HAP-1 (cell line): ENCODE data around the gene PPA1.
"Not testable (repeated sequence)": the region's sequence is repeated elsewhere in the genome, so short reads cannot be mapped to it uniquely, and the experiment has no call there.

Source experiments
- DNase-seq, 2 experiments: peaks; one replicate each; pipeline ENCODE4 v3.0.0-alpha.2; 2016 to 2020; ENCODE audit warnings: low spot score in 2 of 2
- H3K27me3 ChIP-seq: fragments of 250-450 bp; sonication (Bioruptor Pico); 2 replicates; pipeline ENCODE4 v1.5.1; 2020; ENCODE audit warnings: low read depth, mild to moderate bottlenecking, moderate library complexity
- H3K36me3 ChIP-seq: fragments of 250-450 bp; sonication (Bioruptor Pico); replicated peaks from 2 replicates; pipeline ENCODE4 v1.5.1; 2020; ENCODE audit warnings: mild to moderate bottlenecking
- H3K4me1 ChIP-seq: fragments of 250-450 bp; sonication (Bioruptor Pico); 2 replicates; pipeline ENCODE4 v1.5.1; 2020; ENCODE audit warnings: mild to moderate bottlenecking
- H3K4me3 ChIP-seq: fragments of 250-450 bp; sonication (Bioruptor Pico); 2 replicates; pipeline ENCODE4 v1.5.1; 2020; ENCODE audit warnings: mild to moderate bottlenecking, moderate library complexity
- H3K9me3 ChIP-seq: fragments of 250-450 bp; sonication (Bioruptor Pico); 2 replicates; pipeline ENCODE4 v1.5.1; 2020; ENCODE audit warnings: mild to moderate bottlenecking, moderate library complexity
- in situ Hi-C: fragments of 300-500 bp; cut with MboI; formaldehyde crosslinking; loops from 3 replicates; pipeline ENCODE4 v1.14.3; 2020; ENCODE audit warnings: low sequenced_read_pairs, inconsistent platforms, mixed read lengths

PPA1 gene

GRCh38 chr10:70188768-70189167 lies 44.5 kb downstream of the PPA1 start:
- Histone ChIP-seq H3K36me3 (no peaks in the 10 kb centered on the region), H3K4me3 (no peak overlapping the region), H3K27me3 (peaks cover 4% of the 10 kb centered on the region), H3K9me3 (no peaks in the 10 kb centered on the region), H3K4me1 (peaks cover 9% of the 10 kb centered on the region)
- no peak for DNase-seq
- in situ Hi-C loops = no loop called here

- peaks cover 4% of the 10 kb centered on the region for H3K4me1 ChIP-seq
- H3K9me3 ChIP-seq = no peaks in the 10 kb centered on the region
- in situ Hi-C loops = no loop called here
- no peak overlapping the region for H3K4me3 ChIP-seq
- peaks cover 11% of the 10 kb centered on the region for H3K27me3 ChIP-seq
- DNase-seq = no peak
- no peaks in the 10 kb centered on the region for H3K36me3 ChIP-seq
Measured at GRCh38 chr10:70186571-70186970, 46.7 kb downstream of the PPA1 start.

- no peaks in the 10 kb centered on the region for H3K36me3 ChIP-seq
- in situ Hi-C loops = no loop called here
- no peaks in the 10 kb centered on the region for H3K4me1 ChIP-seq
- H3K4me3 ChIP-seq = no peak overlapping the region
- DNase-seq = no peak
- peaks cover 11% of the 10 kb centered on the region for H3K27me3 ChIP-seq
- no peaks in the 10 kb centered on the region for H3K9me3 ChIP-seq
Measured at GRCh38 chr10:70186090-70186489, 47.1 kb downstream of the PPA1 start.

- Histone ChIP-seq H3K27me3 (peaks cover 11% of the 10 kb centered on the region), H3K4me1 (no peaks in the 10 kb centered on the region), H3K36me3 (no peaks in the 10 kb centered on the region), H3K4me3 (no peak overlapping the region), H3K9me3 (no peaks in the 10 kb centered on the region)
- in situ Hi-C loops = no loop called here
- DNase-seq = no peak
Measured at GRCh38 chr10:70183304-70183703, 49.9 kb downstream of the PPA1 start.

GRCh38 chr10:70179209-70179608 lies 54.0 kb downstream of the PPA1 start:
- H3K27me3 ChIP-seq, DNase-seq: not testable (repeated sequence)

GRCh38 chr10:70178139-70178725 lies 55.0 kb downstream of the PPA1 start:
- H3K4me1 ChIP-seq = no peaks in the 10 kb centered on the region
- no peaks in the 10 kb centered on the region for H3K9me3 ChIP-seq
- no peak overlapping the region for H3K4me3 ChIP-seq
- peaks cover 2% of the 10 kb centered on the region for H3K27me3 ChIP-seq
- no peak for DNase-seq
- in situ Hi-C loops = no loop called here
- no peaks in the 10 kb centered on the region for H3K36me3 ChIP-seq

More at GRCh38 chr10:70179209-70179608, 54.0 kb downstream of the PPA1 start:
- H3K4me3 ChIP-seq, H3K4me1 ChIP-seq, H3K9me3 ChIP-seq, H3K36me3 ChIP-seq, in situ Hi-C loops: not testable (repeated sequence)

GRCh38 chr10:70176441-70176840 lies 56.8 kb downstream of the PPA1 start:
- in situ Hi-C loops = no loop called here
- no peaks in the 10 kb centered on the region; the same call in 1 of the 2 replicates for H3K27me3 ChIP-seq
- H3K4me1 ChIP-seq = no peaks in the 10 kb centered on the region
- DNase-seq = no peak
- H3K4me3 ChIP-seq = no peak overlapping the region
- H3K36me3 ChIP-seq = no peaks in the 10 kb centered on the region
- no peaks in the 10 kb centered on the region for H3K9me3 ChIP-seq

GRCh38 chr10:70175516-70175915 lies 57.7 kb downstream of the PPA1 start:
- Histone ChIP-seq H3K4me3 (no peak overlapping the region), H3K27me3 (no peaks in the 10 kb centered on the region; the same call in 1 of the 2 replicates), H3K4me1 (0 out of 2 replicates have a peak, but pooled peaks cover 4% of the 10 kb centered on the region), H3K36me3 (no peaks in the 10 kb centered on the region), H3K9me3 (no peaks in the 10 kb centered on the region)
- no peak for DNase-seq
- in situ Hi-C loops = no loop called here

GRCh38 chr10:70174058-70174741 lies 59.0 kb downstream of the PPA1 start:
- DNase-seq = no peak
- H3K4me3 ChIP-seq = no peak overlapping the region
- no peaks in the 10 kb centered on the region for H3K9me3 ChIP-seq
- H3K27me3 ChIP-seq = no peaks in the 10 kb centered on the region; the same call in 1 of the 2 replicates
- in situ Hi-C loops = no loop called here
- H3K4me1 ChIP-seq = peaks cover 4% of the 10 kb centered on the region; the same call in 1 of the 2 replicates
- no peaks in the 10 kb centered on the region for H3K36me3 ChIP-seq

- H3K4me3 ChIP-seq = peak overlapping the region; percentile 70
- H3K27me3 ChIP-seq = no peaks in the 10 kb centered on the region
- peaks cover 10% of the 10 kb centered on the region for H3K4me1 ChIP-seq
- in situ Hi-C loops = no loop called here
- peaks cover 11% of the 10 kb centered on the region for H3K36me3 ChIP-seq
- H3K9me3 ChIP-seq = no peaks in the 10 kb centered on the region
- DNase-seq = no peak
Measured at GRCh38 chr10:70169649-70170364, 63.4 kb downstream of the PPA1 start.

GRCh38 chr10:70169011-70169410 lies 64.2 kb downstream of the PPA1 start:
- no peak for DNase-seq
- Histone ChIP-seq H3K27me3 (no peaks in the 10 kb centered on the region), H3K9me3 (no peaks in the 10 kb centered on the region), H3K4me3 (peak overlapping the region; percentile 70), H3K36me3 (peaks cover 19% of the 10 kb centered on the region), H3K4me1 (peaks cover 10% of the 10 kb centered on the region)
- in situ Hi-C loops = no loop called here

- in situ Hi-C loops = no loop called here
- H3K4me3 ChIP-seq = no peak overlapping the region
- no peaks in the 10 kb centered on the region for H3K27me3 ChIP-seq
- H3K36me3 ChIP-seq = peaks cover 19% of the 10 kb centered on the region
- H3K9me3 ChIP-seq = no peaks in the 10 kb centered on the region
- H3K4me1 ChIP-seq = peaks cover 10% of the 10 kb centered on the region
- DNase-seq = no peak
Measured at GRCh38 chr10:70167246-70167645, 66.0 kb downstream of the PPA1 start.

GRCh38 chr10:70166394-70166793 lies 66.8 kb downstream of the PPA1 start:
- in situ Hi-C loops = no loop called here
- DNase-seq = no peak
- Histone ChIP-seq H3K9me3 (no peaks in the 10 kb centered on the region), H3K4me3 (no peak overlapping the region), H3K4me1 (peaks cover 10% of the 10 kb centered on the region), H3K27me3 (no peaks in the 10 kb centered on the region), H3K36me3 (peaks cover 23% of the 10 kb centered on the region)

- Histone ChIP-seq H3K4me3 (no peak overlapping the region), H3K4me1 (peaks cover 6% of the 10 kb centered on the region), H3K27me3 (no peaks in the 10 kb centered on the region), H3K36me3 (peaks cover 34% of the 10 kb centered on the region), H3K9me3 (no peaks in the 10 kb centered on the region)
- in situ Hi-C loops = no loop called here
- DNase-seq = no peak
Measured at GRCh38 chr10:70164163-70164562, 69.1 kb downstream of the PPA1 start.
